ENCODE data around the gene PPP2R5E.

GRCh38 chr14:63428486-63428885, 114.7 kb downstream of the PPP2R5E start:
- TF ChIP-seq, protein P1, sequence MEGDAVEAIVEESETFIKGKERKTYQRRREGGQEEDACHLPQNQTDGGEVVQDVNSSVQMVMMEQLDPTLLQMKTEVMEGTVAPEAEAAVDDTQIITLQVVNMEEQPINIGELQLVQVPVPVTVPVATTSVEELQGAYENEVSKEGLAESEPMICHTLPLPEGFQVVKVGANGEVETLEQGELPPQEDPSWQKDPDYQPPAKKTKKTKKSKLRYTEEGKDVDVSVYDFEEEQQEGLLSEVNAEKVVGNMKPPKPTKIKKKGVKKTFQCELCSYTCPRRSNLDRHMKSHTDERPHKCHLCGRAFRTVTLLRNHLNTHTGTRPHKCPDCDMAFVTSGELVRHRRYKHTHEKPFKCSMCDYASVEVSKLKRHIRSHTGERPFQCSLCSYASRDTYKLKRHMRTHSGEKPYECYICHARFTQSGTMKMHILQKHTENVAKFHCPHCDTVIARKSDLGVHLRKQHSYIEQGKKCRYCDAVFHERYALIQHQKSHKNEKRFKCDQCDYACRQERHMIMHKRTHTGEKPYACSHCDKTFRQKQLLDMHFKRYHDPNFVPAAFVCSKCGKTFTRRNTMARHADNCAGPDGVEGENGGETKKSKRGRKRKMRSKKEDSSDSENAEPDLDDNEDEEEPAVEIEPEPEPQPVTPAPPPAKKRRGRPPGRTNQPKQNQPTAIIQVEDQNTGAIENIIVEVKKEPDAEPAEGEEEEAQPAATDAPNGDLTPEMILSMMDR (IDR thresholded peaks at IDR 0.05 in 2 of 3, conservative IDR thresholded peaks at IDR 0.05 in 1 of 3; ENCODE audit: control insufficient read depth in 2 of 3, extremely low read depth in 1 of 3, insufficient read depth in 1 of 3, low read depth in 3 of 3, low read length in 3 of 3): no peak
- no peak for TF ChIP-seq BCLAF1 (IDR thresholded peaks at IDR 0.05)

Measured in GM12878 (cell line).